Breast epithelium (tissue), 3 donors: Measurements from ENCODE around the gene TRMT2A.

Experiments
- CTCF ChIP-seq, 3 donors: fragments of 450-650 bp; IDR thresholded peaks; one replicate each; pipeline ENCODE4 v1.5.1; 2016 to 2017; ENCODE audit warnings: antibody characterized with exemption in 3 of 3, mild to moderate bottlenecking in 3 of 3, moderate library complexity in 3 of 3
- POLR2A ChIP-seq: fragments of 450-650 bp; IDR thresholded peaks from one replicate; pipeline ENCODE4 v1.6.1; 2016; ENCODE audit warnings: antibody characterized with exemption, mild to moderate bottlenecking, moderate library complexity

GRCh38 chr22:20121856-20122415, 4.9 kb upstream of the TRMT2A start:
- TF ChIP-seq POLR2A (no peak), CTCF (IDR thresholded peaks at IDR 0.05) (no peak)
